Epithelial cell of esophagus (primary cell): ENCODE measurements around the gene RBP2.
A peak's percentile ranks its signal among the peaks of the same experiment; 100 is the strongest.

Experiments used
- DNase-seq: peaks from one replicate; pipeline ENCODE4 v3.0.0; 2010; ENCODE audit warnings: low read depth
- H3K4me3 ChIP-seq: 2 replicates; pipeline ENCODE4 v1.5.1; 2011; ENCODE audit warnings: mild to moderate bottlenecking, low read length, control low read depth
- CTCF ChIP-seq: IDR thresholded peaks from 2 replicates; pipeline ENCODE4 v1.5.1; 2011; ENCODE audit warnings: low read depth, mild to moderate bottlenecking, low read length, control low read depth, inconsistent platforms; ENCODE audit not compliant: insufficient read depth; ENCODE audit errors: missing control alignments

Gene RBP2

GRCh38 chr3:139434764-139435307, 41.5 kb downstream of the RBP2 start:
- peak; percentile 99 for DNase-seq
- TF ChIP-seq CTCF, result peak; percentile 68
- no peak overlapping the region for H3K4me3 ChIP-seq

GRCh38 chr3:139434228-139434627, 42.1 kb downstream of the RBP2 start:
- TF ChIP-seq CTCF, result no peak
- DNase-seq, result no peak

GRCh38 chr3:139433089-139433488, 43.2 kb downstream of the RBP2 start:
- no peak for TF ChIP-seq CTCF
- no peak overlapping the region for H3K4me3 ChIP-seq
- no peak for DNase-seq

More at GRCh38 chr3:139434228-139434627, 42.1 kb downstream of the RBP2 start:
- H3K4me3 ChIP-seq, result no peak overlapping the region

- no peak for DNase-seq
- H3K4me3 ChIP-seq, result no peak overlapping the region
- no peak for TF ChIP-seq CTCF
These were observed 45.8 kb downstream of the RBP2 start for GRCh38 chr3:139430493-139430892.

- DNase-seq, result peak; percentile 85
- TF ChIP-seq CTCF, result peak; percentile 76
- H3K4me3 ChIP-seq, result no peak overlapping the region
These were observed 48.8 kb downstream of the RBP2 start for GRCh38 chr3:139427283-139428060.

- DNase-seq, result no peak
- no peak overlapping the region for H3K4me3 ChIP-seq
- no peak for TF ChIP-seq CTCF
These were observed 50.4 kb downstream of the RBP2 start for GRCh38 chr3:139425745-139426400.
